Type B pancreatic cell (in vitro differentiated cells): ENCODE measurements around the gene DAD1. TPM values are rescaled to one million over a fixed set of nuclear protein-coding genes. Genes with fewer than 3 reads are reported as not detected.

Source experiments
- DNase-seq: peaks from one replicate; pipeline ENCODE4 v3.0.0; 2021; ENCODE audit warnings: mixed read lengths; ENCODE audit not compliant: unreplicated experiment; ENCODE audit errors: extremely low spot score
- H3K27ac Mint-ChIP-seq: 2 replicates; pipeline ENCODE4 v1.8.0; 2021; ENCODE audit warnings: mild to moderate bottlenecking, mixed read lengths
- H3K27me3 Mint-ChIP-seq: 2 replicates; pipeline ENCODE4 v1.8.0; 2021; ENCODE audit warnings: mixed read lengths
- H3K36me3 Mint-ChIP-seq: 2 replicates; pipeline ENCODE4 v1.8.0; 2021; ENCODE audit warnings: mixed read lengths
- H3K4me1 Mint-ChIP-seq: one replicate; pipeline ENCODE4 v1.8.0; 2021; ENCODE audit warnings: mixed read lengths; ENCODE audit not compliant: unreplicated experiment
- H3K4me3 Mint-ChIP-seq: 2 replicates; pipeline ENCODE4 v1.8.0; 2021; ENCODE audit warnings: mild to moderate bottlenecking, mixed read lengths
- H3K9me3 Mint-ChIP-seq: 2 replicates; pipeline ENCODE4 v1.8.0; 2021; ENCODE audit warnings: mixed read lengths
- CTCF ChIP-seq: fragments of 200-600 bp; sonication (generic); conservative IDR thresholded peaks from 2 replicates; pipeline ENCODE4 v1.5.0; 2021; ENCODE audit warnings: antibody characterized with exemption, mild to moderate bottlenecking
- total RNA-seq: library from RNA; stranded (reverse); gene quantifications from 2 replicates; pipeline ENCODE4 v1.2.1, GENCODE V29; 2021; ENCODE audit warnings: low replicate concordance

DAD1 gene
- total RNA-seq, 1 donor from 2014 or later, result 191 TPM

- no peak for TF ChIP-seq CTCF
- Mint-ChIP-seq H3K27ac (no peak overlapping the region), H3K36me3 (peaks cover under 1% of the 10 kb centered on the region), H3K4me1 (peaks cover 43% of the 10 kb centered on the region), H3K4me3 (no peak overlapping the region), H3K9me3 (no peaks in the 10 kb centered on the region), H3K27me3 (peaks cover 32% of the 10 kb centered on the region)
- no peak for DNase-seq
Measured at GRCh38 chr14:22549324-22549962, 39.6 kb downstream of the DAD1 start.

- DNase-seq, result no peak
- peaks cover 43% of the 10 kb centered on the region for H3K4me1 Mint-ChIP-seq
- no peak for TF ChIP-seq CTCF
- no peaks in the 10 kb centered on the region for H3K9me3 Mint-ChIP-seq
- H3K36me3 Mint-ChIP-seq, result peaks cover 4% of the 10 kb centered on the region
- peaks cover 39% of the 10 kb centered on the region for H3K27me3 Mint-ChIP-seq
- no peak overlapping the region for H3K4me3 Mint-ChIP-seq
- no peak overlapping the region for H3K27ac Mint-ChIP-seq
Measured at GRCh38 chr14:22547948-22548750, 40.9 kb downstream of the DAD1 start.

GRCh38 chr14:22547313-22547947 is 41.6 kb downstream of the DAD1 start:
- Mint-ChIP-seq H3K27ac (no peak overlapping the region), H3K9me3 (no peaks in the 10 kb centered on the region), H3K36me3 (peaks cover 4% of the 10 kb centered on the region), H3K4me1 (peaks cover 46% of the 10 kb centered on the region), H3K4me3 (no peak overlapping the region), H3K27me3 (peaks cover 42% of the 10 kb centered on the region)
- no peak for TF ChIP-seq CTCF
- DNase-seq, result no peak

DNA sequence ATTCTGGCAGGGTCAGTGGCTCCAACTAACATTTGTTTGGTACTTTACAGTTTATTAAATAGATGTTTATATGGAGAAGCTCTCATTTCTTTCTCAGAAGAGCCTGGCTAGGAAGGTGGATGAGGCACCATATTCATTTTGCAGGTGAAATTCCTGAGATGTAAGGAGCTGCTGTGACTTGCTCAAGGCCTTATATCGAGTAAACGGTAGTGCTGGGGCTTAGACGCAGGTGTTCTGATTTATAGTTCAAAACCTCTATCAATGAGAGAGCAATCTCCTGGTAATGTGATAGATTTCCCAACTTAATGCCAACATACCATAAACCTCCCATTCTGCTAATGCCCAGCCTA is 42.3 kb downstream of the DAD1 start:
- Mint-ChIP-seq H3K4me3 (no peak overlapping the region), H3K27ac (no peak overlapping the region), H3K36me3 (peaks cover 4% of the 10 kb centered on the region), H3K9me3 (no peaks in the 10 kb centered on the region), H3K27me3 (peaks cover 44% of the 10 kb centered on the region), H3K4me1 (peaks cover 42% of the 10 kb centered on the region)
- TF ChIP-seq CTCF, result no peak
- DNase-seq, result no peak

GRCh38 chr14:22545842-22546721 is 42.9 kb downstream of the DAD1 start:
- no peak for DNase-seq
- Mint-ChIP-seq H3K27me3 (peaks cover 43% of the 10 kb centered on the region), H3K4me3 (no peak overlapping the region)

More at GRCh38 chr14:22545842-22546721, 42.9 kb downstream of the DAD1 start:
- Mint-ChIP-seq H3K4me1 (peaks cover 36% of the 10 kb centered on the region), H3K36me3 (peaks cover 4% of the 10 kb centered on the region), H3K27ac (no peak overlapping the region), H3K9me3 (no peaks in the 10 kb centered on the region)
- no peak for TF ChIP-seq CTCF
